ENCODE data around the gene GSPT1.

DNA sequence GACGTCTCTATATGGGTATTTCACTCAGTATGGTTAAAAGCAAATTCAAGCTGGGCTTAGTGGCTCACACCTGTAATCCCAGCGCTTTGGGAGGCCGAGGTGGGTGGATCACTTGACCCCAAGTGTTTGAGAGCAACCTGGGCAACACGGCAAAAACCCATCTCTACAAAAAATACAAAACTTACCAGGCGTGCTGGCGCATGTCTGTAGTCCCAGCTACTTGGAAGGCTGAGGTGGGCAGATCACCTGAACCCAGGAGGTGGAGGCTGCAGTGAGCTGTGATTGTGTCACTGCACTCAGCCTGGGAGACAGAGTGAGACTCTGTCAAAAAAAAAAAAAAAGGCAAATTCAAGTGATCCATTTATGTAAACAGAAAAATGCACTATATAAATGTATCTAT is 48.0 kb upstream of the GSPT1 start:
- TF ChIP-seq EZH2 (IDR thresholded peaks at IDR 0.05) (no peak), POLR2AphosphoS5 (IDR thresholded peaks at IDR 0.05; ENCODE audit: borderline replicate concordance, low read depth, low read length) (no peak)

Measured in SK-N-MC (cell line).